Measurements from ENCODE around the gene BSG.
"Not testable (repeated sequence)": the region's sequence is repeated elsewhere in the genome, so short reads cannot be mapped to it uniquely, and the experiment has no call there.

BSG gene

GRCh38 chr19:588093-588740, 15.8 kb downstream of the BSG start:
- peak; percentile 74 for DNase-seq (ENCODE audit: low read depth)

- no peak for DNase-seq (ENCODE audit: low read depth)
Observed at GRCh38 chr19:588741-589692, 16.6 kb downstream of the BSG start.

- no peak for DNase-seq (ENCODE audit: low read depth)
Observed at GRCh38 chr19:589693-590395, 17.4 kb downstream of the BSG start, which contains the start of gene HCN2. HCN2 (plus strand) TSS chr19:589881; CDS start chr19:589946, 65 bp downstream.

- no peak for DNase-seq (ENCODE audit: low read depth)
Observed at GRCh38 chr19:590396-590745, 18.0 kb downstream of the BSG start.

- no peak for DNase-seq (ENCODE audit: low read depth)
Observed at GRCh38 chr19:590750-591098, 18.3 kb downstream of the BSG start.

- DNase-seq (ENCODE audit: low read depth), result no peak
Observed at GRCh38 chr19:591099-591958, 18.9 kb downstream of the BSG start.

- DNase-seq (ENCODE audit: low read depth), result no peak
Observed at GRCh38 chr19:592101-592500, 19.7 kb downstream of the BSG start.

- no peak for DNase-seq (ENCODE audit: low read depth)
Observed at GRCh38 chr19:593055-593454, 20.7 kb downstream of the BSG start.

- no peak for DNase-seq (ENCODE audit: low read depth)
Observed at GRCh38 chr19:593505-593904, 21.1 kb downstream of the BSG start.

- DNase-seq (ENCODE audit: low read depth), result no peak
Observed at GRCh38 chr19:594265-594870, 22.0 kb downstream of the BSG start.

GRCh38 chr19:595326-596262, 23.2 kb downstream of the BSG start:
- DNase-seq (ENCODE audit: low read depth), result no peak

- no peak for DNase-seq (ENCODE audit: low read depth)
Observed at GRCh38 chr19:596263-596655, 23.9 kb downstream of the BSG start.

GRCh38 chr19:597406-598315, 25.3 kb downstream of the BSG start:
- no peak for DNase-seq (ENCODE audit: low read depth)

GRCh38 chr19:601310-601709, 28.9 kb downstream of the BSG start:
- DNase-seq (ENCODE audit: low read depth), result no peak

GRCh38 chr19:601790-602189, 29.4 kb downstream of the BSG start:
- DNase-seq (ENCODE audit: low read depth), result no peak

- DNase-seq (ENCODE audit: low read depth), result no peak
Observed at GRCh38 chr19:602391-603301, 30.2 kb downstream of the BSG start.

- not testable (repeated sequence) for DNase-seq (ENCODE audit: low read depth)
Observed at GRCh38 chr19:603302-603639, 30.9 kb downstream of the BSG start.

- not testable (repeated sequence) for DNase-seq (ENCODE audit: low read depth)
Observed at GRCh38 chr19:603779-604178, 31.4 kb downstream of the BSG start.

Data from activated T-cell treated with anti-CD3 and anti-CD28 coated beads for 48 hours (primary cell).